GM19328 (cell line): Measurements from ENCODE around the gene PIK3R5.
"Not testable (repeated sequence)": the region's sequence is repeated elsewhere in the genome, so short reads cannot be mapped to it uniquely, and the experiment has no call there.

Source experiments
- ATAC-seq: cut with Tn5 transposase; IDR thresholded peaks from one replicate; pipeline ENCODE4 v1.9.1; 2021; ENCODE audit warnings: mild to moderate bottlenecking, moderate library complexity; ENCODE audit not compliant: unreplicated experiment

Gene PIK3R5

DNA sequence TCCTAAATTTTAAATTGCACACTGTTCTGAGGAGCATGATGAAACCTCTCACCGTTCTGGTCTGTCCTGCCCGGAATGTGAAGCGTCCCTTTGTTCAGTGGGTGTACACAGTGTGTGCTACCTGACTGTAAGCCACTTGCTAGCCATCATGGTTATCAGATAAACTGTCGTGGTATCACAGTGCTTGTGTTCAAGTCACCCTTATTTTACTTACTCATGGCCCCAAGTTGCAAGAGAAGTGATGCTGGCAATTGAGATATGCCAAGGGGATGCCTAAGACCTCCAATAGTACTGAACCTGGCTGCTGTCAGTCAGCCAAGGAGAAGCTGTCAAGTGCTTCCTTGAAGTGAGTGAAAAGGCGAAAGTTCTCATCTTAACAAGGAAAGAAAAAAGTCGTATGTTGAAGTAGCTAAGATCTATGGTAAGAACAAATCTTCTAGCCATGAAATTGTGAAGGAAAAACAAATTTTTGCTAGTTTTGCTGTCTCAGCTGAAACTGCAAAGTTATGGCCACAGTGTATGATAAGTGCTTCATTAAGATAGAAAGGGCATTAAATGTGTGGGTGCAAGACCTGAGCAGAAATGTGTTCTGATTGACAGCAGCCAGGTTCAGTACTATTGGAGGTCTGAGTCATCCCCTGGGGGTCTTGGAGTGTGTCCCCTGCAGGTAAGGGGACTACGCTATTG, 103.9 kb downstream of the PIK3R5 start:
- no peak for ATAC-seq

DNA sequence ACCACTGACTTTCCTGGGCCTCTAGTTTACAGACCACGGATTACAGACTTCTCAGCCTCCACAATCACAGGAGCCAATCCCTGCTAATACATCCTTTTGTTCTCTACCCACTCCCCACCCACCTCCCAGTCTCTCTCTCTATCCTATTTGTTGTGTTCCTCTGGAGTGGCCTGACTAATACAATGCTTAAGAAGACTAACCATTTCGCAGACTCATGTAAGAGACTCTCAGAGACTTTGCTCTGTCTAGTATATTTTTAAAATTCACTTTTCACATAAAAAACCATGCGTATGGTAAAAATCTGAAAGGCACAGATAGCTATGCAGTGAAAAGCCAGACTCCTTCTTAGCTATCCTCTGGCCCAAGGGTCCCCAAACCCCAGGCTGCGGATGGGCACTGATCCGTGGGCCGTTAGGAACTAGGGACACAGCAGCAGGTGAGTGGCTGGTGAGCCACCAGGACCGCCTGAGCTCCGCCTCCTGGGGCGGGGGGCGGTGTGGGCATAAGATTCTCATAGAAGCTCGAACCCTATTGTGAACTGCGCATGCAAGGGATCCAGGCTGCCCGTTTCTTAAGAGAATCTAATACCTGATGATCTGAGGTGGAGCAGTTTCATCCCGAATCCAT, 105.6 kb downstream of the PIK3R5 start:
- no peak for ATAC-seq

DNA sequence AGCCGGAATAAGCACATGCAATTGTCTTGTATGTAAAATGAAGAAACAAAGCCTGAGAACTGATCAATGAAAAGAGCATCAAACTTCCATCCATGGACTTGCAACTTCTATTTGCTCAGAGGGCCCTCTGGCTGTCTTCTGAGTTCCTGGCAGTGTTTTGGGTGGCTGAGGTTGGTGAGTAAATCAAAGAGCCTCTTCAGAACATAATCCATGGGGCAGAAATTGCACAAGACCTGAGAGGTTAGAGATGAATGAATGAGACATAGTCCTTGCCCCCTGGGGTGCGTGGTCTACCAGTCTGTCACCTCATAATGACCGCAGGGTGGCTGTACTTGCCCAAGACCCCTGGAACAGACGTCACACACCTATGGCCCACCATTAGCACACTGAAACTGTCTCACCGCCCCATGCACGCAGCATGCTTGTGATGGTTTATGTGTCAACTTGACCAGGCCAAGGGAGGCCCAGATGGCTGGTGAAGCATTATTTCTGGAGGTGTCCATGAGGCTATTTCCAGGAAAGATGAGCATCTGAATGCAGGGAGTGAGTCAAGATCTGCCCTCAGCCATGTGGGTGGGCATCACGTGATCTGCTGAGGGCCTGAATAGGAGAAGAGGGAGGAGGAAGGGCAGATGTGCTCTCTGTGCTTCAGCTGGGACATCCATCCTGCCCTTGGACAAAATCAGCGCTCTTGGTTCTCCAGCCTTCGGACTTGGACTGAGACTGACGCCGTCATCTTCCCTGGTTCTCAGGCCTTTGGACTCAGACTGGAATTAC, 106.3 kb downstream of the PIK3R5 start:
- no peak for ATAC-seq

DNA sequence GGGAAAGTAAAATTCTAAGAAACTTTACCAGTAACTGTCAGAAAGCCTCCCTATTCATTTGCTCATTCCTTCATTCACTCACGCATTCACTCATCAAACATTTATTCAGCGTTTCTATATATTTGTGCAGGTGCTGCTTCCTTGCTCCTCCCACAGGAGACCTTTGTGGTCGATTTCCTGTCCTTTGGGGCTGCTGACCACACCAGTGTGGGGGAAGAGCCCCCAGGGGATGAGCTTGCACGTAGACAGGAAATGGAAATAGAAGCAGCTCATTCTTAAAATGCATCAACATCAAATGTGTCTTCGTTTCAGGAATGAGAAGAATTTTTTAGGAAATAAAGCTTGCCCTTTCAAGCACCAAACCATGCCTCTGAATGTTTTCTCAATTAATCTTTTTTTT, 107.6 kb downstream of the PIK3R5 start:
- ATAC-seq, result no peak

DNA sequence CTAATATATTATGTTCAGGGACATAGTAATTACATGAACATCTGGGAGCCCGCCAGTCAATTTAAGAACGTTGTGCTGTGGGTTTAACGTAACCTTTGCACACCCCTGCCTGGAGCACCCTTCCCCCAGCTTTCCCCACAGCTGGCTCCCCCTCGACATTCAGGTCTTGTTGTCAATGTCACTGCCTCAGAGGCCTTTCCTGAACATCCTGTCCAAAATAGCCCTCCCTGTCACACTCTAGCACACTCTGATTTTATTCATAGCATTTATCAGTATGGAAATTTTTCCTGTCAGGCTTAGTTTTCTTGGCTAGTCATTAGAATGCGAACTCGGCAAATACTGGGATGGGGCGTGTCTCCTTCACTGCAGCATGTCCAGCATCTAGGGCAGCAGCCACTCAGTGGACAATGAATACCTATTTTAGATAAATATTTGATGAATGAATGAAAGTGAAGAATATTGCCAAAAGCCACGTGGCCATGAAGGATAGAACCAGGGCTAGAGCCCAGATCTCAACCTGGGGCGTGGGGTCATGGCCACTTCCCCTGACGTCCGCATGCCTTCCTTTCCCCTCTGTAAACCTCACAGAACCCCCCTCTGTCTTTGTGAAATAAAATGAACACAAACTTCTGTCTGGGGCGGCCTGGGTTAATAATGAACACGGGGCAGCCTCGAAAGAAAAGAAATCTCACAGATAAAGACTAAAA, 108.5 kb downstream of the PIK3R5 start:
- ATAC-seq, result no peak

DNA sequence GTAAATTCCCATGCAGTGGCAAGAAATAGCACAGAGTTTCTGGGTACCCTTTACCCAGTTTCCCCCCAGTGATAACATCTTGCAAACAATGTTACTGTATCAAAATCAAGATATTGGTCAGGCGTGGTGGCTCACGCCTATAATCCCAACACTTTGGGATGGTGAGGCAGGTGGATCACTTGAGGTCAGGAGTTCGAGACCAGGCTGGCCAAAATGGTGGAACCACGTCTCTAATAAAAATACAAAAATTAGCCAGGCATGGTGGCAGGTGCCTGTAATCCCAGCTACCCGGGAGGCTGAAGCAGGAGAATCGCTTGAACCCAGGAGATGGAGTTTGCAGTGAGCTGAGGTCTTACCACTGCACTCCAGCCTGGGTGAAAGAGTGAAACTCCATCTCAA, 109.3 kb downstream of the PIK3R5 start:
- not testable (repeated sequence) for ATAC-seq

DNA sequence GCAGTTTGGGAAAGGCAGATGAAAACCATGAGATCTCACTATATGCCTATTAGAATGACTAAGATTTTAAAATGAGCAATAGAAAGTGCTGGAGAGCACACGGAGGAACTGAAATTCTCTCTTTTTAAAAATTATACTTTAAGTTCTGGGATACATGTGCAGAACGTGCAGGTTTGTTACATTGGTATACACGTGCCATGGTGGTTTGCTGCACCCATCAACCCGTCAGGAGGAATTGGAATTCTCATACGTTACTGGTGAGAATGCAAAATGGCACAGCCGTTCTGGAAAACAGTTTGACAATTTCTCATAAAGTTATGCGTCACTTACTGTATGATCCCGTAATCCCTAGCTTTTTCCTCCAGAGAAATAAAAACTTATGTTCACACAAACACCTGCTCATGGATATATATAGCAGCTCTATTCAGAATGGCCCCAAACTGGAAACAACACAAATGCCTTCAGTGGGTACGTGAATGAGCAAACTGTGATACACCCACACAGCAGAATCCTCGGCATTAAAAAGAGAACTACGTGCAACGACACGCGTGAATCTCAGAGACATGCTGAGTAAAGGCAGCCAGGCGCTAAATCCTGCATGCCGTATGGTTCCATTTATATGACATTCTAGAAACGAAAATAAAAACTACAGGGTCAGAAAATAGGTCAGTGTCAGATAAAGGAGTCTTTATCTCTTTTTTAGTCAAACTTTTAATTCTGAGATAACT, 109.9 kb downstream of the PIK3R5 start:
- ATAC-seq, result no peak

DNA sequence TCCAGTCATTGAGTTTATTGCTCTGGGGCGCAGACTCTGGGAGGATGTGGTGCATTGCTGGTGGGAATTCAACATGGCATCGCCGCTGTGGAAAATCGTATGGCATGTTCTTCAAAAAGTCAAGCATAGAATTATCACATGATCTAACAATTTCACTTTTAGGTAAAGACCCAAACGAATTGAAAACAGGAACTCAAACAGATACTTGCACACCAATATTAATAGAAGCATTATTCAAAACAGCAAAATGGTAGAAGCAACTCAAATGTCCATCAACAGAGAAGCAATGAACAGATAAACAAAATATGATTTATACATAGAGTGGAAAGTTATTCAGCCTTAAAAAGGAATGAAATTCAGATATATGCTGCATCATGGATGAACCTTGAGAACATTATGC, 113.9 kb downstream of the PIK3R5 start:
- no peak for ATAC-seq

DNA sequence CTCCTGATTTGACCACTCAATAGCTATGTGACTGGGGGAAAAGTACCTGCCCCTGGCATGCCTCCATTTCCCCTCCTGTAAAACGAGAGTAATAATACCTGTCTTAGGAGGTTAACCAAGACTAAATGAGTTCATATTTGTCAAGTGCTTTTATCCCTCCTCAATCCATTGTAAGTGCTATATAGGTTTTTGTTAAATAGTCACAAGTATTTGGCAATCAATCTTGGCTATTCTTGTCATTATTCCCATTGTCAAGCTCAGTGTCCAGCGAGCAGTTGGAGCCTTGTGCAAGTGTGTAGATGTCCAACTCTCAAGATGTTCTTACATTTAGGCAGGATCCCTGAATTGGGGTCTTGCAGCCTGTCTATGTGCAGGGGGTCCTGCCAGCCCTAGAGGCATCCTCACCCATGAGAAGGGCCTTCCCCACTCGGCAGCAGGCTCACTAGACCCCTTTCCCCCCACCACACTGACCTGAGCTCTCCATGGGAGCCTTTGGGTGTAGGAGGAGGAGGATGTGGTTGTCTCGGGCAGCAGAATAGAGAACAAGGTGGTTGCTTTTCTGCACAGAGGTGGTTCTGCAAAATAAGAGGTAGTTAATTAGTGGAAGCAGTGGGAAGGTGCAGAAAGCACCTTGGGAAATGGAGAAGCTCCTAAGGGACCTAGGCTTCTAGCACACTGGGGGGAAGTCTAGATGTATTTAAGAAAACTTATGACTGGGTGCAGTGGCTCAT, 116.0 kb downstream of the PIK3R5 start:
- no peak for ATAC-seq

DNA sequence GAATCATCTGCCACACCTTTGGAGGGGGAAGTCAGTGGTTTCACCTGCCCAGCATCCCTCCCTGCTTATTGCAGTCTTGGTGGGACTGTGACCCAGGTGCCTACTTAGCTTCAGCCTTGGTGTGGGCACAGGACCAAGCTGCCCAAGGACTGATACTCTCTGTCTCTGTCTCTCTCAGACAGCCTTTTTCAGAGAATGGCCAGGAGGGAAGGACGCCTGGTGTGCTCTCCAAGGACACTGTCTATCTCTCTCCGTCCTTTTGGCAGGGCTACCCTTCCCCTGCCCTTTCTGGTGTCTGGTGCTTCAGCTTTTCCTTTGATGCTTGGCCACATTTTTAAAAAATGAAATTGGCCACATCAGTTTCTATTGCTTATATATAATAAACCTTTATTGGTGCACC, 117.6 kb downstream of the PIK3R5 start:
- no peak for ATAC-seq

DNA sequence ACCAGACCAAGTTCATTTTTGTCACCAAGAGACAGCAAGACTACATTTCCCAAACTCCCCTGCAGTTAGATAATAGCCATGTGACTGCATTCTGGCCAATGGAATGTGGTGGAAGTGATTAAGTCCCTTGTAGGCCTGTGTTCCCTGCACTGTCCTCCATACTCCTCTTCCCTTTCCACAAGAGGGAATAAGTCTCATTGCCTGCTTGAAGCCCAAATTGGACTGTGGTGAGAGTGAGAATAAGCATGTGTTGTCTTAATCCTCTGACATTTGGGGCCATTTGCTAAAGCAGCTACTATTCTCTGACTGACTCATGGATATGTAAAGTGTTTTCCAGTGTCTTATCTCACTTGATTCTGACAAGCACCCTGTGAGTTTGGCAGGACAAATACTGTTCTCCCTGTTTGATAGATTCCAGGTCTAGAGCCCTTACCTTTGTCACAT, 118.7 kb downstream of the PIK3R5 start:
- ATAC-seq, result no peak

DNA sequence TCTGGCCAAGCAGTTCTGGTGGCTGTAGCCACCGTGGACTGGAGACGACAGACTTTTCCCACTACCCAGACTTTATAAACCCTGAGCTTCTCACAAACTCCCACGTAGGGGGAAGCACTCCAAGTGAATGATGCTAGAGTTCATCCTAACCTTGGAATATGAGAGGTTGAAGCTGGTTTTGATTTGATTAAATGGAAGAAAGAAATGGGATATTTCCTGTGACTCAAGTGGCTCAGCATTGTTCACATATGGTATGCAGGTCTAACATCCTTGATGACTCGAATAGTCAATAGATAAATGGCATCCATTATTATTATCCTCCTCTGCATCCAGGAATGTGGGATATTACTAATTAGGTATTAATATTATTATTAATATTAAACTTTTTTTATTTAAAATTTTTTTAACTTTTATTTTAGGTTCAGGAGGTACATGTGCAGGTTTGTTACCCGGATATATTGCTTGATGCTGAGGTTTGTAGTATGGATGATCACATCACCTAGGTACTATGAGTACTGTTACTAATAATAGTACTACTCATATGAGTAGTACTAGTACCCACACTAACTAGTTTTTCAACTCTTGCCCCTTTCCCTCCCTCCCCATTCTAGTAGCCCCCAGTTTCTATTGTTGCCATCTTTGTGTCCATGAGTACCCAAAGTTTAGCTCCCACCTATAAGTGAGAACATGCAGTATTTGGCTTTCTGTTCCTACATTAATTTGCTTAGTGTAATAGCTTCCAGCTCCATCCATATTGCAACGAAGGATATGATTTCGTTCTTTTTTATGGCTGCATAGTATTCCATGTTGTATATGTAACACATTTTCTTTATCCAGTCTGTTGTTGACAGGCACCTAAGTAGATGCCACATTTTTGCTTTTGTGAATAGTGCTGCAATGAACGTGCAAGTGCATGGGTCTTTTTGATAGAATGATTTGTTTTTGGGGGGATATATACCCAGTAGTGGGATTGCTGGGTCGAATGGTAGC, 121.0 kb downstream of the PIK3R5 start:
- no peak for ATAC-seq

DNA sequence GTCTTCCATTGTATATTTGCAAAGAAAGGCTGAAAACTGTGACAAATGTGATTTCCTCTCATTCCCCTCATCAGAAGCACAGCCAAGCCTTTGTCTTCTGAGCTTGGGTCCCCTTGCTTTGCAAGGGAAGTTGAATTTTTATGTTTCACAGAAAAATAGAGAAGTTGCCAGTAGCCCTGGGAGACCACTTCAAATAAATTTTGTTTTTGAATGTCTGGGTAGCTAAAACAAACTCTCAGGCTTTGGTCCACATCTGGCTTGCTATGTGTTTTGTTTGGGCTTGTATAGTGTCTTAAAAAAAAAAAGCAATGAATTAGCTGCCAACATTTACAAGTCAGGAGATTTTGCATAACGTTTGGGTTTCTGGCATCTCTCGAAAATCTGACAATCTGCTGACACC, 122.2 kb downstream of the PIK3R5 start:
- no peak for ATAC-seq

DNA sequence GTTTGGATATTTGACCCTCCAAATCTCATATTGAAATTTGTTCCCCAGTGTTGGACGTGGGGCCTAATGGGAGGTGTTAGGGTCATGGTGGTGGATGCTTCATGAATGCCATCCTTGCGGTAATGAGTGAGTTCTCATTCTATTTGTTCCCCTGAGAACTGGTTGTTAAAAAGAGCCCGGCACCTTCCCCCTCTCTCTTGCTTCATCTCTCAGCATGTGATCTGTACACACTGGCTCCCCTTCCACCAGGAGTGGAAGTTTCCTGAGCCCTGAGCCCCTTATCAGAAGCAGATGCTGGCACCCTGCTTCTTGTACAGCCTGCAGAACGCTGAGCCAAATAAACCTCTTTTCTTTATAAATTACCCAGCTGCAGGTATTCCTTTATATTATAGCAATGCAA, 123.7 kb downstream of the PIK3R5 start:
- ATAC-seq, result no peak

DNA sequence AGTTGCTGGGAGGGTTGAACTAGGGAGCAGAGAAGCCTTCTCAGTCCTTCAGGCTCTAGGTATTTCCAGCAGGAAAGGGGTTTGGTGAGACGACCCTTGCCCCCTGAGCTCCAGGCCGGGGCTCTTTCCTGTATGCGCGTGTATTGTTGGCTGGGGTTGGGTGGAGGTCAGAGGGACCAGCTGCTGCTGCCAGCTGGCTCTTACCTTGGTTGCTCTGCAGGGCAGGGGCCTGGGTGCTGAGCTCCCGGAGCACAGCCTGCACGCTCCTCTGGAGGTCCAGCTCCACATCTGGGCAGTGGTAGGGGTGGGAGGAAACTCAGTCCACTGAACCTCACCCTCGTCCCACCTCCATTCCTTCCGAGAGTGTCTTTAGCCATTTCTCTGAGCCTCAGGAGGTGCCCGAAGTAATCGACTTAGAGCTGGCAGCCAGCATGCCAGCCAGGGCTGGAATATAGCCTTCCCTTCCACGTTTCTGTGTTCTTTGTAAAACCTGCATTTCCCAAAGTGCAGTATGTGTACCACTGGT, 126.0 kb downstream of the PIK3R5 start:
- no peak for ATAC-seq

DNA sequence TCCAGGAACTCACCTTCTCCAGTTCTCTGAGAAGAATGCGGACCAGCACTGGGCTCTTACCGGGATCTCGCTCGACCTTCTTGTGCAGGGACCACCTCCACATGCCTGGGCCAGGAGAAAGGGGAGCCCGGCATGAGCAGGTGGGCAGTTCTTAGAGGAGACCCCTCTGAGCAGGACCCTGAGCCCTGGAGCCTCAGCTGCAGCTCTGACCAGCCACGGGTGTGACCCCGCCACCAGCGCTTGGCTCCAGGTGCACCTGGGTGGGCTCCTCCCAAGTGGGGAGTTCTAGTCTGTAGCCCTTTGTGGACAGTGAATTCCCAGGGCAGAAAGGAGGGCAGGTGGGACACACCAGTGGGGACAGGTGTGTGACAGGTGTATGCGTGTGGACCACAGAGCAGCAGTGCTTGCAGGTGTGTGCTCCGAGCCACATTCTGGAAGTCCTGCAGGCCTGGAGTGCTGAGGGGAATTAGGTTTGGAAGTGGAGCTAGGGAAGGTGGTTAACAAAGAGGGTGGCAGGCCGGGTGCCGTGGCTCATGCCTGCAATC, 126.9 kb downstream of the PIK3R5 start:
- ATAC-seq, result no peak

DNA sequence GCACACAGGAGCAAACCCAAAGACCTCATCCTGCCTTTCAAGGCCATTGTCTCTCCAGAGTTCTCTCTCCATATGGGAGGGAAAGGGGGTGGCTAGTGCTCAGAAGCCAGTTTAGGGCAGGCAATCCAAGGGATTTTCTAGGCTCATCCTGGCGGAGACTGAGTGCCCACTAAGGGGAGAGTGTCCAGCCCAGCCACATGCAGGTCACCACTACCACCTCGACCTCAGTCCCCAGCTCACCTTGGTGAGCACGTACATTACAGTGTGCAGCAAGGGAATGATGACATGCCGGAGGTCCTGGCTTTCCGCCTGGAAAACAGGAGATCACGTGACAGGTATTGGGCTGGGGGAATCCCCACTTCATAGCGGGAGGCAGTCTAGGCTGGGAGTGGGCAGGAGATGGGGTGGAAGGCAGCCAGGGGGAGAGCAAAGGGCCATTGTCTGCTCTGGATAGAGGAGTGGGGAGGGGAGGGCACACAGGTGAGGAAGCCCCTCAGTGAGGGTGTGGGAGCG, 127.9 kb downstream of the PIK3R5 start:
- no peak for ATAC-seq
